Measurements from ENCODE around the gene AIG1.

AIG1 gene

DNA sequence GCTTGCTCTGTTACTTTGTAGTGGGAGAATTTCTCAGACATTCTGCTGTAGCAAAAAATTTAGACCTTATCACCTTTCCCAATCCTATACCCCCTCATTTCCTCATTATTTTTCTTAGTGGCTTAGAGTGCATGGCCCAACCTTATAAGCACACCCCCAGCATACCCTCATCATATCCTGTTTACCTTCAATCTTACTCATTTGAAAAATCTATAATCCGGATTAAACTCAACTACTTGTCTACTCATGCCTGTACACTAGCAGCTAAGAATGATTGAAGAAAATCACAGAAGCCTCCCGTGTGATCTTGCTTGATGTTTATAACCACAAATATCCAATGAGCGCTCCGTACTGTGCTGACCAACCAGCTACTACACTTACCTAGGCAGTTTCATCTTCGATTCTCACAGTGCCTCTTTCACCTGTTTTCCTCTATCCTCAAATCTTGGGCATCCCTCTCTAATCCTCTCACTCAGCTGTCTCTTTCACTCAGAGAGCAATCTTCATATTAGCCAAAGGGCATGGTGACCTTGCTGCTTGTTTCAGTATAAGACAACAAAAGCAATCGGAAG lies 36.6 kb downstream of the AIG1 start:
- no peak for DNase-seq (ENCODE audit: low spot score)

- DNase-seq (ENCODE audit: low spot score) = no peak
These were observed 37.5 kb downstream of the AIG1 start for GRCh38 chr6:143098054-143098671.

DNA sequence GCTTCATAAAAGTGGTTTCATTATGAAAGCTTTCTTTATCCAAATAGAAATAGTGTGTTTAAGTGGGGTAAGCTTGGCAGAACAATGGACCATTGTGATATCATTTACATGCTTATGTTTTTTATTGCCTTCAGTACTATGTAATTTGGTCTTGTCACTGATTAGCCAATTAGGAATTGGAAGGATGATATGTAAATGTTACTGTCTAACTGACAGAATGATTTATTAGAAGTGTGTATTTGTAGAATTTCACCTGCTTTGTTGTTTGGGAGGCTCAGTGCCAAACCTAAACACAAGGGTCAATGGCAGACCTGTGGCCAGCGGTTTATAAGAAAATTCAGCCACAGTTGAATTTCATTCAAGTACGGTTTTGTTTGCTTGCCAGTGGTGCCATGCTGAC lies 39.0 kb downstream of the AIG1 start:
- no peak for DNase-seq (ENCODE audit: low spot score)

DNA sequence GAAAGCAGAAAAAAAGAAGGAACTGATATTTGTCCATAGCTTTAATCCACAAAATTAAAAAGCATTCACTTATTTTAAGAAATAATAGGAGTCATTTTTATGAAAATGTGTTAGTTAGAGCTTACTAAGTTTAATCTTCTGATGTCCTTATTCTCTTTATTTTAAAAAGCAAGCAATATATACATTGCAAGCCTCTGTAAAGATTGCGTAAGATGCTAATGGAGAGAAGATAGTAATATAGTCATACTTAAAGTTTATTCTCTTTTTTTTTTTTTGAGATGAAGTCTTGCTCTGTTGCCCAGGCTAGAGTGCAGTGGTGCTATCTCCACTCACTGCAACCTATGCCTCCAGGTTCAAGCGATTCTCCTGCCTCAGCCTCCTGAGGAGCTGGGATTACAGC lies 39.7 kb downstream of the AIG1 start:
- DNase-seq (ENCODE audit: low spot score) = no peak

DNA sequence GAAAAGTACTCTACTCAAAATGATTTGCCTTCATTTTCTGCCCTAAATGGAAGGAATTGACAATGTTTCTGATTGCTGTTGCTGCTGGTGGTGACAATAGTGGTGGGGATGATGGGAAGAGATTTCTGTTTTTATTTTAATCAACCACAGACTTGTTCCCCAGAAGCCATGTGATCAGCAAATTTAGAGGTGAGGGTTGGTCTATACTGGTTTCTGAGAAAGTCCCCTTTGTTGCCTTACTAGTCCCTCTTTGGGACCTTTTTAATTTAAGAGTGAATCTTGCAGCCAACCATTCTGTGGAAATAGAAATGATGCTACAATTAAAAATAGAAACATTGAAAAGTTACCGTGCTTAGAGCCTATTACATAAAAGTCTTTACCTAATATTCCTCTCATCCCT lies 43.2 kb downstream of the AIG1 start:
- DNase-seq (ENCODE audit: low spot score) = no peak

GRCh38 chr6:143107440-143107839 lies 46.8 kb downstream of the AIG1 start:
- no peak for DNase-seq (ENCODE audit: low spot score)

- no peak for DNase-seq (ENCODE audit: low spot score)
These were observed 47.4 kb downstream of the AIG1 start for GRCh38 chr6:143107911-143108761.

- no peak for DNase-seq (ENCODE audit: low spot score)
These were observed 48.5 kb downstream of the AIG1 start for GRCh38 chr6:143109196-143109595.

- DNase-seq (ENCODE audit: low spot score) = no peak
These were observed 49.9 kb downstream of the AIG1 start for GRCh38 chr6:143110572-143110971.

GRCh38 chr6:143110996-143111395 lies 50.3 kb downstream of the AIG1 start:
- no peak for DNase-seq (ENCODE audit: low spot score)

DNA sequence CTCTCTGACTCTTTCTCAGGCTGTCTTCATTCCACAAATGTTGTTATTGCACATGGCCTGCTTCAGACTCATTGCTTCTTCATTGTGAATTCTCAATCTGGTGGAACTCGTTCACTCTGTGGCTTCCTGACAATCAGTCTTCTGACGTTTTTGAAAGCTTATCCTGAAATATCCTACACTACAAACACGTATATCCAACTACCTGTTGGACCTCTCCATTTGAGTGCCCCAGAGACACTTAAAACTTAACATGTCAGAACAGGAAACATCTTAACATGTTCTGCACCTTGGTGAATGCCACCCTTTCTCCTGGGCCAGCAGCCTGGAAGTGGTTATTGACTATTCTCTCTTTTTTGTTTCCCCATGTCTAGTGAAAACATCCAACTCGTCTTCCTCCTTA lies 50.8 kb downstream of the AIG1 start:
- DNase-seq (ENCODE audit: low spot score) = no peak

GRCh38 chr6:143112084-143112768 lies 51.5 kb downstream of the AIG1 start:
- no peak for DNase-seq (ENCODE audit: low spot score)

GRCh38 chr6:143112837-143113236 lies 52.1 kb downstream of the AIG1 start:
- DNase-seq (ENCODE audit: low spot score) = no peak

- DNase-seq (ENCODE audit: low spot score) = no peak
These were observed 55.0 kb downstream of the AIG1 start for GRCh38 chr6:143115728-143116127.

- no peak for DNase-seq (ENCODE audit: low spot score)
These were observed 56.4 kb downstream of the AIG1 start for GRCh38 chr6:143117108-143117507.

- DNase-seq (ENCODE audit: low spot score) = no peak
These were observed 58.6 kb downstream of the AIG1 start for GRCh38 chr6:143119260-143119659.

GRCh38 chr6:143123081-143123480 lies 62.4 kb downstream of the AIG1 start:
- DNase-seq (ENCODE audit: low spot score) = no peak

DNA sequence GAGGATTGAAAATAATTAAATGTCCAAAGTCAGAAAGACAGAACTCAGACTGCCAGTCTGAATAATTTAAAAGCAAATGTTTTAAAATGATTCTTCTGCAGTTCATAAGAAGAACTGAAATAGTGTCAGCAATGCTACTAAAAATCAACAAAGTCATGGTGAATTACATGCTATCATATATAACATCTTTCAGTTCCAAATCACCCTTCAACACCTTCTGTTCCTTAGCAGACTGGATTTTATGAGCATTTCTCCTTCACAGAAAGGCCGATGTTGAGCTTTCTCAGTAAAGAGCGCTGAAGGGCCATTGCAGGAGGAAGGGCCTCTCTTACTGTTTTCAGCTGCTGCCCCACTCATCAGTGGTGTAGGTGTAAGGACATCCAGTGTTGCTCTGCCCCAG lies 63.3 kb downstream of the AIG1 start:
- no peak for DNase-seq (ENCODE audit: low spot score)

GRCh38 chr6:143125455-143125854 lies 64.8 kb downstream of the AIG1 start:
- DNase-seq (ENCODE audit: low spot score) = no peak

- no peak for DNase-seq (ENCODE audit: low spot score)
These were observed 65.3 kb downstream of the AIG1 start for GRCh38 chr6:143125864-143126573.

GRCh38 chr6:143126574-143126941 lies 65.9 kb downstream of the AIG1 start:
- DNase-seq (ENCODE audit: low spot score) = no peak
